ENCODE results near the gene PIGS.

- TF ChIP-seq POLR2AphosphoS5 (IDR thresholded peaks at IDR 0.05; ENCODE audit: low read depth, low read length) (no peak), POLR2A (IDR thresholded peaks at IDR 0.05; ENCODE audit: low read depth, low read length) (no peak)
These were observed 34.6 kb downstream of the PIGS start for GRCh38 chr17:28536532-28537218.
